Stimulated activated naive CD4-positive, alpha-beta T cell (primary cell): ENCODE measurements around the gene SHC3.

Experiments
- DNase-seq, 6 experiments: peaks; one replicate each; lab custom pipeline; 2025; lab: John Stamatoyannopoulos, UW

The SHC3 gene

DNA sequence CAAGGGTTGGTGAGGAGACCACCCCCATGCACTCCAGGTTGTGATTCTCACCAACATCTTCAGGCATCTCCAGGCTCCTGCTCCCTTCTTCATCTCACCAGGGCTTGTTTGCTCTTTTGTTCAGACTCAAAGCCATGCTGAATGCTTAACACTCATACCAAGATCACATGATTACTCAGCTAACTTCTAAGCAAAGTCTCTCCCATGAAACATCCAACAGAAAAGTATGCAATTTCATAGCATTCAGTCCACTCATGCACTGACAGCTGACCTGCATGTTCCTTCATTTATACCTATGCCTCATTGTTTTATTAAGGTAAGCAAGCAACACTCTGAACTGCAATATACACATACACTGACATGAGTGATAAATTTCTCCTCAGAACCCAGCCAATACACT lies 69.0 kb downstream of the SHC3 start:
- DNase-seq: no peak

GRCh38 chr9:89107406-89107805 lies 71.2 kb downstream of the SHC3 start:
- DNase-seq: no peak

DNA sequence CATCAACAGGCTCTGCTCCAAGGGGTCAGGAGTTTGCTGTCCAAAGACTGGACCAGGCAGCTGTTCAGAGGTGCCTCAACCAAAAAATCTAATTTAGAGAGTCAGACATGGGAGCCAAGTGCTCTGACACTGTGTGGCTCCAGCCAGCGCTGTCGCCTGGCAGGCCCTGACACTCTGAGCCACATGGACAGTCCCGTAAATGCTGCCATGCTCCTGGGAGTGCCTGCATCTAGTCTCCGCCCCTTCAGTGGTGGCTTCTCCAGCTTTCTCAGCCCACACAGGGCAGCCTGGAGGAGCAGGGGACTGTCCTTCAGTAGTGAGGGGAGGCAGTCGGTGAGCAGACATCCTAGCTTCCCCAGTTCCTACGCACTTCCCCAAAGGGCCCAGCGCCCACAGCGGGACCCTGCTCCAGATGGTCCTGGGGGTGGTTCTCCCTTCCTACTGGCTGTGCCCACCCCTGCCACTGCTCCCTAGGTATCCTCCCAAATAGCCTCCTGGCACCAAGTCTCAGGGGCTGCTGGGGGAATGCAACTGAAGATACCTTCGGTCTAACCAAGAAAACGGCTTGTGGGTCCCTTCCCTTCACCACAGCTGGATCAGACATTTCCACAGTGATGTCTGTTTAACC lies 72.3 kb downstream of the SHC3 start:
- no peak for DNase-seq

DNA sequence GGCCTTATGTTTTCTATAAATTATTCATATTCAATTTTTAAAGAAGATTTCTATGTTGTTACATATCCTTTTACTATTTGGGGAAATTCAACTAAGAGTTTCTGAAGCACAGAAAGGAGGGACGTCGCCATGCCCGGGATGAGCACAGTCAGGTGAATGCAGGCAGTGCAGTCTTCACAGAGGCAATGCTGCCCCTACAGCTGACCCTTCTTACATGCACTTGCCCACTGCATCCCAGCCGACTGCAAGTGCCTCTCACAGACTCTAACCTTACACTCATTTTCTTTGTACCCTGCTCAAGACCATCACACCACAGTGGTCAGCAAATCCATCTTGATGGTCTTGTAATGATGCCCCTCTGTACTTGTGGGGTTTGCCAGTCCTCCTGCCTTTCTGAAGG lies 73.8 kb downstream of the SHC3 start:
- DNase-seq: no peak

- no peak for DNase-seq
These were observed 81.4 kb downstream of the SHC3 start for GRCh38 chr9:89097219-89097618.

DNA sequence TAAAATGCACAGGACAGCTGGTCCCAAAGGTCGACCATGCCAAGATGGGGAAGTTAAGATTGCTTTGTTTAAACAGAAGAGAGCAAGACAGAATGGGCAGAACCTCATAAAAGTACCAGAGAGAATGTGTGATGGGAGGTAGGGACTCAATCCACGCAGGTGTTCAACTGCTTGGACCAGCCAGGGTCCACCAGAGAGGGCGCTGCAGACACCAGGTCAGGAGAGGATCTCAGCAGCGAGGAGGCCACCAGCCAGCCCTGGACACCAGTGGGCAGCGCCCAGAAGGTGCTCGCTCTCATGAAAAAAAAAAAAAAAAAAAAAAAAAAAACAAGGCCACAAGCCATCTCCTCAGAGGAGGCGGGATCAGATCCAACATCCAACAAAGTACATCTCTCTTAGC lies 81.8 kb downstream of the SHC3 start:
- no peak for DNase-seq

GRCh38 chr9:89095761-89096528 lies 82.7 kb downstream of the SHC3 start:
- no peak for DNase-seq

- no peak for DNase-seq
These were observed 85.2 kb downstream of the SHC3 start for GRCh38 chr9:89093201-89093975.

- no peak for DNase-seq
These were observed 89.4 kb downstream of the SHC3 start for GRCh38 chr9:89089176-89089575.

DNA sequence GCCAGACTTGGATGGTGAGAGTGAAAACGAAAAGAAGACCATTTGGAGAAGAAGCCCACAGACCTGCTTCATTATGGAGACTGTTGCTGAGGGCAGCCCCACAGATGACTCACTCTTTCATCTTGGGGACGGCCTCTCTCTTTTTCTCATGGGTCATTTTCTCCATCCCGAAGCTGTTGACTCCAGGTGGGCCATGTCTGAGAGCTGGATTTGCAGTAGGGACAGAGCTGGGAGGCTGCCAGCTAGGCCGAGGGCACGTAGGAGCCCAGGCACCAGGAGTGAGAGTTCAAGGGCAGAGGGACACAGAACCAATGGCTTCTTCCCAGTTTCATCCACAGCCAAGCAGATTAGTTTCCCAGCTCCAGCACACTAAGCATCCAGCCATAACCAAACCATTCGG lies 95.0 kb downstream of the SHC3 start:
- no peak for DNase-seq

GRCh38 chr9:89080193-89080592 lies 98.4 kb downstream of the SHC3 start:
- no peak for DNase-seq

- no peak for DNase-seq
These were observed 99.2 kb downstream of the SHC3 start for GRCh38 chr9:89079391-89079790.

DNA sequence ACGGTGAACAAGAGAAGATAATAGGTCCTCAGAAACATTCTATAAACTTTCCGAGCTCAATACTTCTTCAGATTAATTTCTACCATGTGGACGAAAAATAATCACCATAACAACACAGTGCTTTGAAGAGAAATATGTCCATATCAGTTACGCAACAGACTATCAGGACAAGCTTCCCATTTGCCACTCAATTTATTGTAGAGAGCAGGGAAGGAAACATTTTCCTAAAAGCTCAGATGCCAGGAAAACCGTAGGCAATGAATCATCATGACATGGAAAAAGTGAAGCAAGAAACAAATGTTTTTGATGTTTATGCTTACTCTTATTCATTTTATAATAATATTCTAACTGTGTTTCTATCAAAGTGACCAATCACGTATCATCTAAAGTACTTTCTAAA lies 99.8 kb downstream of the SHC3 start:
- no peak for DNase-seq

DNA sequence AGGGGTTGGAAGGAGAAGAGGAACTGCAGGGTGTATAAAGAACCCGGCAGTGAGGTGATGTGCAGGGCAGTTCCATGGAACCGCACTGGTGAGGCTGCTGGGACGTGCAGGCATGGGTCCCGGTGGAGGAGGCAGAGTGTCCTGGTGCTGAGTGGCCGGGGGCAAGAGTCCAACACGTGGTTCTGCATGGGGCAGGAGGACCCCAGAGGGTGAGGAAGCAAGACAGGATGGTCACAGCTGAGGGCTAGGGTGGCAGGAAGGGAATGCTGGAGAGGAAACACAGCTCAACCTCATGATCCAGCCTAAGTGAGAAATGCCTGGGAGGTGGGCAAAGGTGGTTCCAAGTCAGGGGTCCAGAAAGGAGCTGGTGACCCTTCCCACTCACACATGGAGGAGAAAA lies 100.2 kb downstream of the SHC3 start:
- no peak for DNase-seq

DNA sequence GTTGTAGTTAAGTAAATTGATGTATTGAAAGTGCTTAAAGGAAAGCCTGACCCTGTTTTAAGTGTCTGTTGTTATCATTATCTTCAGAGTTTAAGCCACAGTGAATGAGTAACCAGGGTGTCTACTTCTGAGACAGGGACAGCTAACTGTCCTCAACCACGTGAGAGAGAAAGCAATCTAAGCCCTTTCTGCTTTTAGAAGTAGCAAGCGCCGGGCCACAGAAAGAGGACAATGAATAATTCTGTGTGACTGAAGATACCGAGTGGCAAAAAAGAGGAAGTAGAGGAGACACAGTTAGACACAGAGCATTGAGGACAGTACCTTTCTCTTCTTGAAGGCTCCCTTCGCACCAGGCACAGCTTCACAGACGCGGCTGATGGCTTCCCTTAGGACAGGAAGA lies 101.1 kb downstream of the SHC3 start:
- no peak for DNase-seq

DNA sequence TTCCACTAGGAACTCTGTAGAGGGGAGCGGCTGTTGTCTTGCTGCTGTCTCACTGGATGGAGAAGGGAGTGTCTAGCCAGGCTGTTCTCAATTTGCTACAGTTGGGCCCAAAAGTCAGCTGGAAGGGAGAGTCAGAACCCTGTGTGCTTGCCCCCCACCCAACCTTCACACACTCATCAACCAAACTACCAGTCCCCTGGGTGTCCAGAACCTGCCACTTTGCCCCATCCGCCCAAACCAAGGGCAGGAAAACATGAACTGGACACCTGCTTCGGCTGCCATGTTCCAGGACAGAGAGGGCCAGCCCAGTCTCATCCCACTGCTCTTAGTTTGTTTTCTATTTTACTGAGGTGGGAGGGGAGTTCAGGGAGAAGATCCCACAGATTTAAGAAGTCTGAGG lies 105.2 kb downstream of the SHC3 start:
- DNase-seq: no peak

DNA sequence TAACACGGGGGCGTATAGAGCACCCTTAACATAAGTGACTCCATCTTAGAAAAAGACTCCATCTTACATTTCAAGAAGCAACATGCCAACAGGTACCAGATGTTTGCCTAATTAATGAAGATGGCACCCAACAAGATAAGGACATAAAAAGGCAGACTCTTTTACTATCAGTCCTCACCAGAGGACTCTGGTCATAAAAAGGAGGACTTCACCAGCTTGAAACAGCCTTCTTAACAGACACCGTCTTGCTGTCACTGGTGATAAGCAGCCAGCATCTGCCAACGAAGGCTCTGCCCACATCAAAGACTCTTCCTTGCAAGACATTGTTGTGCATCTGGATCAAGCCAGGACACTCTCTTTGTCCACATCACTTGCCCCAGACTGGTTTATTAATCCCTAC lies 107.0 kb downstream of the SHC3 start:
- DNase-seq: no peak

DNA sequence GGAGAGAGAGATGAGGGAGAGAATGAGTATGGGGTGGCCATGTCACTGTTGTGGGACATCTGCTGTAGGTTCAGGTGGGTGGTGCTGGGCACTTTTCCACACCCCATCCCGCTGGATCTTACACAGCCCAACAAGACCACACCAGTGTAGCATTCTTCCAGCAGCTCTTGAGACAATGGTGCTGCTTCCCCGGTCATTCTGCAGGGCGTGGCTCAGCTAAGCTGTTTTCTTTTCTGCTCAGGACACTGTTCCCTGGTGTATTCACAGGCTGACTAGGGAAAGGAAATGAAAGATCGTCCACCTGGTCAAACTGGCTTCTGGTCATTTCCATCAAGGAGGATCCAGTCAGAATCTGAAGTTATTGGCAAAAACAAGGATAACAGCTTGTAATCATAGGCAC lies 111.8 kb downstream of the SHC3 start:
- DNase-seq: no peak

DNA sequence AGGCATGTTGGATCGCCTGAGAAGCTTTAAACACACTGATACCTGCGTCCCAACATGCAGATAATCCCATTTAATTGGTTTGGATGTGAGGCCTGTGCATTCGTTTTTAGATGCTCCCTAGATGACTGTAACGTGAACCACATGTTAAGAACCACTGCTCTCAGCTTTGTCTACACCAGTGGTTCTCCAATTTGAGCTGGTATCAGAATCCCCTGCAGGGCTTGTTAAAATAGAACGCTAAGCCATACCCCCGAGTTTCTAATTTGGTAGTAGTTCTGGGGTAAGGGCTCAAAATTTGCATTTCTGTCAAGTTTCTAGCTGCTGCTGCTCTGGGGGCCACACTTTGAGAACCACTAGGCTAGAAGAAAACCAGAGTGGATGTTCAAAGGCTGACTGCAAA lies 112.7 kb downstream of the SHC3 start:
- DNase-seq: no peak

DNA sequence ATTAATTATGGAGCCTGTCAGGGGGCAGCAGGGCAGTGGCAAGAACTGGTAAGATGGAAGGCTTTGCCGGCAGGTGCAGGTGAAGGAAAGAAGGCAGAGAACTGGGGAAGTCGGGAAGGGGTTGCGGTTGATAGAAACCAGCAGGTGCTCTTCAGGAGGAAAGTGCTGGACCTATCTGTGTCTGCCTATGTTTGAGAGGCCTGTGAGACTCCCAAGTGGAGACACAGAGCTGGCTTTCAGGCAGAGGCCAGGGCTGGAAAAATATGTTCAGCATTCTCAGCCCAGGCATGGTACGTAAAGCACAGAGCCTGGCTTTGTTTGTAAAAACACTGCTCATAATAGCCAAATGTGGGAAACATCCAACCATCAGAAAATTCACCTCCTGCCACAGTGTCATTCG lies 117.8 kb downstream of the SHC3 start:
- DNase-seq: no peak

GRCh38 chr9:89059925-89060506 lies 118.6 kb downstream of the SHC3 start:
- DNase-seq: no peak

DNA sequence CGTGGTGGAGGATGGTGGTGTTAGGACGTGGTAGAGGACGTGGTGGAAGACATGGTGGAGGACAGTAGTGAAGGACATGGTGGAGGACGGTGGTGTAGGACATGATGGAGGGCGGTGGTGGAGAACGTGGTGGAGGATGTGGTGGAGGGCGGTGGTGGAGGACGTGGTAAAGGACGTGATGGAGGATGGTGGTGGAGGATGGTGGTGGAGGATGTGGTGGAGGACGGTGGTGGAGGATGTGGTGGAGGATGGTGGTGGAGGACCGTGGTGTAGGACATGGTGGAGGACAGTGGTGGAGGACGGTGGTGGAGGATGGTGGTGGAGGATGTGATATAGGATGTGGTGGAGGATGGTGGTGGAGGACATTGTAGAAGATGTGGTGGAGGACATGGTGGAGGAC lies 119.7 kb downstream of the SHC3 start:
- DNase-seq: no peak
